Heart right ventricle (tissue), 16 donors: ENCODE results near the gene MSH5. TPM values are rescaled to one million over a fixed set of nuclear protein-coding genes. Genes with fewer than 3 reads are reported as not detected.
A peak's percentile ranks its signal among the peaks of the same experiment; 100 is the strongest.

Experiments
- ATAC-seq, 8 donors: fragments of 200-7000 bp; cut with Tn5 transposase; one replicate each; pipeline ENCODE4 v1.9.1; 2020; ENCODE audit warnings: mild to moderate bottlenecking in 8 of 8, moderate library complexity in 8 of 8, moderate number of reproducible peaks in 1 of 8
- DNase-seq, 2 donors: peaks; one replicate each; pipeline ENCODE4 v3.0.0-alpha.2; 2020
- H3K27ac ChIP-seq, 10 donors: fragments of 200-600 bp; sonication (generic) in 2 of 10; one replicate each; pipeline versions ENCODE4 v1.5.0 to v1.8.0; 2020 to 2022; ENCODE audit warnings: mild to moderate bottlenecking in 3 of 10
- H3K27me3 ChIP-seq, 7 donors: fragments of 200-600 bp; one replicate each; pipeline ENCODE4 v1.8.0; 2021 to 2022; ENCODE audit warnings: mild to moderate bottlenecking in 2 of 7
- H3K36me3 ChIP-seq, 9 donors: fragments of 200-600 bp; sonication (generic) in 1 of 9; one replicate each; pipeline versions ENCODE4 v1.5.0 to v1.8.0; 2020 to 2022; ENCODE audit warnings: mild to moderate bottlenecking in 2 of 9
- H3K4me1 ChIP-seq, 9 donors: fragments of 200-600 bp; sonication (generic) in 1 of 9; one replicate each; pipeline versions ENCODE4 v1.5.0 to v1.8.0; 2020 to 2022; ENCODE audit warnings: mild to moderate bottlenecking in 4 of 9
- H3K4me3 ChIP-seq, 10 donors: fragments of 200-600 bp; sonication (generic) in 2 of 10; one replicate each; pipeline versions ENCODE4 v1.5.0 to v1.8.0; 2020 to 2022; ENCODE audit warnings: mild to moderate bottlenecking in 7 of 10, moderate library complexity in 2 of 10
- H3K9me3 ChIP-seq, 11 donors: fragments of 200-600 bp in 10 of 11; sonication (generic) in 2 of 11; one replicate each; pipeline versions ENCODE4 v1.5.0 to v1.8.0; 2013 to 2022; ENCODE audit warnings: mild to moderate bottlenecking in 2 of 11, control low read depth in 1 of 11, moderate library complexity in 1 of 11
- WGBS, 2 donors: extraction: QIAGEN DNeasy Blood & Tissue Kit; methylation state at CpG; one replicate each; pipeline ENCODE4 v1.1.7; 2013; ENCODE audit warnings: inconsistent platforms in 1 of 2; 5-methylcytosine and 5-hydroxymethylcytosine counted together
- intact Hi-C, 10 donors: fragments of 100-400 bp; cut with DNase I; formaldehyde crosslinking; loops; one replicate each; pipeline versions ENCODE4 v1.11.1 to v1.14.2; 2022
- polyA plus RNA-seq, 2 donors: library from polyadenylated mRNA; stranded (reverse); fragments of 200-250 nt; gene quantifications; one replicate each; pipeline ENCODE4 v1.2.3, GENCODE V29; 2013
- total RNA-seq, 10 donors: library from RNA; stranded (reverse); fragmentation: NEBNext Ultra II Directional in 3 of 10; extraction: Animal tissue kit (Norgen Biotek cat#: 25700) in 3 of 10; gene quantifications; one replicate each; pipeline versions ENCODE4 v1.2.1 to v1.2.4, GENCODE V29; 2021 to 2023
- TF ChIP-seq, protein P1 (sequence below), 9 donors: fragments of 200-600 bp; sonication (generic) in 2 of 9; IDR thresholded peaks; one replicate each; pipeline versions ENCODE4 v1.5.0 to v1.8.0; 2021 to 2022; ENCODE audit warnings: antibody characterized with exemption in 9 of 9, mild to moderate bottlenecking in 5 of 9, moderate library complexity in 1 of 9
- donor health status: Arrhythmogenic right ventricular cardiomyopathy.
- donor health status: ischemic (EF 13 %, LVEDD 7.1; RV severe dilation, severe dysfunction).
- donor health status: healthy with polysubstance abuse.
- donor health status: DM: no; HTN: yes; CAD: no.
- donor health status: DM: no; HTN: no; CAD: no.
- donor health status: ischemic (EF 25% LVEDD 6.9; RV normal size, moderate dysfunction).
- donor health status: ischemic (EF 25% LVEDD 5.7; RV mildly dilated, moderate dysfunction).
- donor health status: healthy.
- donor health status: DM: yes; HTN: yes; CAD: no.
- donor health status: Ischemic cardiomyopathy.
- donor health status: ischemic (EF 35%, LVEDD 5.7; RV mildly dilated, moderate dysfunction).
- donor health status: nonischemic (EF 11% LVEDD 7.7; RV severe dilation, severe dysfunction).
- donor health status: DM: yes; HTN: yes; CAD: no.
- donor health status: PGD.
- donor health status: ischemic (EF 29% LVEDD 5.4; RV normal size, mild dysfunction).
- donor health status: nonischemic (EF 23%, LVEDD 6.1; RV moderate dilation, normal function).

The MSH5 gene
- total and polyA plus RNA-seq, 12 donors: 0.89 to 6.1 (median 2.6) TPM

DNA sequence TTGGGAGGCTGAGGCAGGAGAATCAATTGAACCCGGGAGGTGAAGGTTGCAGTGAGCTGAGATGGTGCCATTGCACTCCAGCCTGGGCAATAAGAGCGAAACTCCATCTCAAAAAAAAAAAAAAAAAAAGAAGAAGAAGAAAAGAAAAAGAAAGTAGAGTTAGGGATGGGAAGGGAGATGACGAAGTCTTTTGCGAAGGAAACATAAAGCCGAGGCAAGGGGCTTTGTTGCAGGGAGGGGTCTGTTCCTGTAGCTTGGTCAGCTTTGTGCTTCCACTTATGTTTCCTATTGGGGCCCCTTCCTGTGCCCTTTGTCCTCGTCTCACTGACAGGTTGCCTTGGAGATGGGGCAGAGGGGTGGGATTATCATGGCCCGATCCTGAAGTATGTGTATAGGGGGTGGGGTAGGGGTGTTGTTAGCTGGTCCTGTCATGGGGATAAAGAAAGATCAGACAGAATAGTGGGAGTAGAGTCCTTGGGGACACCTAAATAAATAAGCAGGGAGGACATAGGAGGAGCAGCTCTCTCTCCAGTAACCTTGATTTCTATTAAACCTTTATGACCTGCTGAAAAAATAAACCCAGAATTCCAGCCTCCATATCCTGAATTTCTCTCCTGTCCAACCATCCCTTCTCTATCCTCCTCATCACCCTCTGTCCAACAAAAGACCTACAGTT is 2.4 kb upstream of the MSH5 start:
- no peaks in the 10 kb centered on the region for H3K9me3 ChIP-seq
- H3K4me3 ChIP-seq: peak overlapping the region in 5 of 10 donors; percentile 66 to 94 (median 82)
- TF ChIP-seq, protein P1, sequence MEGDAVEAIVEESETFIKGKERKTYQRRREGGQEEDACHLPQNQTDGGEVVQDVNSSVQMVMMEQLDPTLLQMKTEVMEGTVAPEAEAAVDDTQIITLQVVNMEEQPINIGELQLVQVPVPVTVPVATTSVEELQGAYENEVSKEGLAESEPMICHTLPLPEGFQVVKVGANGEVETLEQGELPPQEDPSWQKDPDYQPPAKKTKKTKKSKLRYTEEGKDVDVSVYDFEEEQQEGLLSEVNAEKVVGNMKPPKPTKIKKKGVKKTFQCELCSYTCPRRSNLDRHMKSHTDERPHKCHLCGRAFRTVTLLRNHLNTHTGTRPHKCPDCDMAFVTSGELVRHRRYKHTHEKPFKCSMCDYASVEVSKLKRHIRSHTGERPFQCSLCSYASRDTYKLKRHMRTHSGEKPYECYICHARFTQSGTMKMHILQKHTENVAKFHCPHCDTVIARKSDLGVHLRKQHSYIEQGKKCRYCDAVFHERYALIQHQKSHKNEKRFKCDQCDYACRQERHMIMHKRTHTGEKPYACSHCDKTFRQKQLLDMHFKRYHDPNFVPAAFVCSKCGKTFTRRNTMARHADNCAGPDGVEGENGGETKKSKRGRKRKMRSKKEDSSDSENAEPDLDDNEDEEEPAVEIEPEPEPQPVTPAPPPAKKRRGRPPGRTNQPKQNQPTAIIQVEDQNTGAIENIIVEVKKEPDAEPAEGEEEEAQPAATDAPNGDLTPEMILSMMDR (IDR thresholded peaks at IDR 0.05): no peak
- ATAC-seq (no peak), DNase-seq (peak in 1 of 2 donors; percentile 23)
- intact Hi-C loops: loop anchor here in 6 of 10 donors (5.0 to 10.0 kb wide), 6 partner anchors 55 to 97 kb away; partner anchors contain the start of genes HSPA1B (in 1 of the 6), LY6G5C (in 1 of the 6) and VARS1 (in 1 of the 6)
- peak overlapping the region in 9 of 10 donors; percentile 53 to 98 (median 96) for H3K27ac ChIP-seq
- peaks cover 0 to 33% (median 17%) of the 10 kb centered on the region in 9 donors for H3K36me3 ChIP-seq
- H3K4me1 ChIP-seq: peaks cover 7 to 64% (median 55%) of the 10 kb centered on the region in 9 donors
- 56 to 58% methylated on average over 7 of the region's 7 CpGs for WGBS, 2 donors
- no peaks in the 10 kb centered on the region for H3K27me3 ChIP-seq

DNA sequence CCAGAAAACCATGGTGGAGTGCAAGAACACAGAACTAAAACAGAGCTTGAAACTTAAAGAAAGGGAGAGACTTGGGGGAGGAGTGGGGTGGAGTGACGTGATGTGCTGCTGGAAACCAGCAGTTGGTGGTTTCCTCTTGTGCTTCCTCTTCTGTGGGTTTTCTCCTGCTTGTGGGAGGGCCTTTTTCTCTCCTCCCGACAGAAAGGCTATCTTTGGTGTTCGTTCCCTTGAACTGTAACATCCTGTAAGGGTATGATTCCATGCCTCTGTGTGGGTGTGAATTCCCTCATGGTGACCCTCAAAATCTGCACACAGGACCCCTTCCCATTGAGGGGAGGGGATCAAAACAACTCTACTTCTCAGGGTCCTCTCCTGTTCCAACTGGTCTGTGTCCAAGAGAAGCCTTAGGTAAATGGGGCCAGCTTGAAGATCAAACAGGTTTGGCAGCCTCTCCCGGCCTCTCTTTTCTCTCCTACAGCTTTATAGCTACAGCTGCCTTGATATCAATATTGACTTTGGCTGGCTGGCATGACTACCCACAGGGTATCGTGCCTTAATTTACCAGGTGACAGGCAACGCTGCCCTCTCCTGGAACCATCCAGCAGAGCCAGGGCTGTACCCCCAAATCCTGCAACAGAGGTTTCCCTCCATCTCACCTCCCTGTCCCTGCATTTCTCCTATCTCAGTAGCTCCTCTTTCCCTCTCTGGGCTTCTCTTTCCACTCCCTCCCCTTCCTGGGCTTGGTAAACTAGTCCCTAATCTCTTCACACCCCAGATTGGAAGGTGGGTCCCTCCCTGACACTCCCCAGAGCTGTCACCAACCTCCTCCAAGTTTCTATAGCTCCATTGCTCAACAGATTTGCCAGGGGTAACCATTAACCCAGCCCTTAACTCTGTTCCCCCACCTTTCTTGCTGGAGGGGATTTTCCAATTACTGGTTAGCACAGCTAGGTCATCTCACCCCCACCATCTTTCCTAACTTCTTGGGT is 1.5 kb upstream of the MSH5 start:
- H3K27ac ChIP-seq: peak overlapping the region in 9 of 10 donors; percentile 53 to 98 (median 96)
- 40 to 44% methylated on average over 6 of the region's 6 CpGs for WGBS, 2 donors
- peaks cover 0 to 33% (median 9%) of the 10 kb centered on the region in 9 donors for H3K36me3 ChIP-seq
- DNase-seq: peak in 1 of 2 donors; percentile 63
- peaks cover 7 to 56% (median 54%) of the 10 kb centered on the region in 9 donors for H3K4me1 ChIP-seq
- ATAC-seq: peak in 2 of 8 donors; percentile 4 to 21
- no peaks in the 10 kb centered on the region for H3K27me3 ChIP-seq
- H3K4me3 ChIP-seq: peak overlapping the region in 3 of 10 donors; percentile 15 to 94 (median 82)
- intact Hi-C loops: loop anchor here in 6 of 10 donors (5.0 to 10.0 kb wide), 6 partner anchors 56 to 97 kb away; partner anchors contain the start of genes HSPA1B (in 1 of the 6), LY6G5C (in 1 of the 6) and VARS1 (in 1 of the 6)
- TF ChIP-seq, protein P1 (IDR thresholded peaks at IDR 0.05): peak in 3 of 9 donors; percentile 14 to 33 (median 20)
- H3K9me3 ChIP-seq: no peaks in the 10 kb centered on the region

DNA sequence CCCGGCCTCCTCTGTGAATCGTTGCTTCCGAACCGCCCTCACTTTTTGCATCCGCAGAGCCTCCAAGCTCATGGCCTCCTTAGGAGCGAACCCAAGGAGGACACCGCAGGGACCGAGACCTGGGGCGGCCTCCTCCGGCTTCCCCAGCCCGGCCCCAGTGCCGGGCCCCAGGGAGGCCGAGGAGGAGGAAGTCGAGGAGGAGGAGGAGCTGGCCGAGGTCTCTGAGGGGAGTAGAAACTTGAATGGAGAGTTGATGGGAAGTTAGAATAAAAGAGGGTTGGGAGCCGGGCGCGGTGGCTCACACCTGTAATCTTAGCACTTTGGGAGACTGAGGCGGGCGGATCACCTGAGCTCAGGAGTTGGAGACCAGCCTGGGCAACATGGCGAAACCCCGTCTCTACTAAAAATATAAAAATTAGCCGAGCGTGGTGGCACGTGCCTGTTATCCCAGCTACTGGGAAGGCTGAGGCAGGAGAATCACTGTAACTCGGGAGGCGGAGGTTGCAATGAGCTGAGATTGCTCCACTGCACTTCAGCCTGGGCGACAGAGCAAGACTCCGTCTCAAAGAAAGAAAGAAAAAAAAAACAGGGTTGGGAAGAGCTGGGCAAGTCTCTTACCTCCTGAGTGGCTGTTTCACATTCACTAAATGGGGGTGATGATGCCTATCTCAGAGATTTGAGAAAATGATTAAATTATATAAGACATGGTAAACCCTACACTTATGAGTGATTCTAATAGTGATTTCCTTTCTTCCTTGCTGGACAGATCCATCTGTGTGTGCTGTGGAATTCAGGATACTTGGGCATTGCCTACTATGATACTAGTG is 805 bp downstream of the MSH5 start:
- no peaks in the 10 kb centered on the region for H3K9me3 ChIP-seq
- TF ChIP-seq, protein P1 (IDR thresholded peaks at IDR 0.05): no peak
- H3K36me3 ChIP-seq: peaks cover 0 to 19% (median 0%) of the 10 kb centered on the region in 9 donors
- WGBS, 2 donors: 17 to 19% methylated on average over 29 of the region's 29 CpGs
- H3K27me3 ChIP-seq: no peaks in the 10 kb centered on the region
- intact Hi-C loops: loop anchor here in 1 of 10 donors (5.0 kb wide), 1 partner anchor 42 kb away; no protein-coding TSS in a partner anchor
- ATAC-seq (peak in 4 of 8 donors; percentile 4 to 16 (median 6)), DNase-seq (peak; percentile 27 to 31)
- H3K4me1 ChIP-seq: peaks cover 4 to 42% (median 36%) of the 10 kb centered on the region in 9 donors
- H3K27ac ChIP-seq: peak overlapping the region in 9 of 10 donors; percentile 20 to 98 (median 65)
- H3K4me3 ChIP-seq: peak overlapping the region; percentile 56 to 94 (median 76)
